K562 (cell line): ENCODE data around the gene TDRKH. TPM values are rescaled to one million over a fixed set of nuclear protein-coding genes. Genes with fewer than 3 reads are reported as not detected.

Experiments
- CEBPG ChIP-seq, 3 experiments: fragments of 200-800 bp in 1 of 3; sonication (Bioruptor generic) in 1 of 3; sonication (generic) in 1 of 3; formaldehyde crosslinking in 1 of 3; IDR thresholded peaks in 2 of 3; conservative IDR thresholded peaks in 1 of 3; 2 replicates each; pipeline versions ENCODE4 v1.6.1 to v1.8.0; 2016 to 2022; ENCODE audit warnings: missing compliant biosample characterization in 2 of 3, missing genetic modification characterization in 2 of 3, mild to moderate bottlenecking in 1 of 3, missing genetic modification reagents in 1 of 3
- DPF2 ChIP-seq: fragments of 450-650 bp; IDR thresholded peaks from 2 replicates; pipeline ENCODE4 v1.6.1; 2016
- EHMT2 ChIP-seq: fragments of 450-650 bp; IDR thresholded peaks from 2 replicates; pipeline ENCODE4 v1.6.1; 2018; ENCODE audit warnings: antibody characterized with exemption
- ELF2 ChIP-seq: fragments of 250-450 bp; sonication (Bioruptor Pico); IDR thresholded peaks from 2 replicates; pipeline ENCODE4 v1.5.0; 2021; ENCODE audit warnings: mild to moderate bottlenecking
- RBBP5 ChIP-seq: fragments of 200-600 bp; sonication (generic); IDR thresholded peaks from 2 replicates; pipeline ENCODE4 v1.6.1; 2012; ENCODE audit warnings: borderline replicate concordance, mild to moderate bottlenecking, low read length, control low read depth, inconsistent platforms; ENCODE audit not compliant: insufficient read depth, poor library complexity, severe bottlenecking
- U2AF2 ChIP-seq: fragments of 200-400 bp; formaldehyde crosslinking; optimal IDR thresholded peaks from 2 replicates; pipeline ENCODE3; 2017; ENCODE audit warnings: low read depth, mild to moderate bottlenecking, low read length
- ZNF184 ChIP-seq: sonication (generic); formaldehyde crosslinking; IDR thresholded peaks from 2 replicates; pipeline ENCODE4 v1.5.0; 2020; ENCODE audit warnings: missing genetic modification reagents
- ZNF217 ChIP-seq: sonication (generic); formaldehyde crosslinking; IDR thresholded peaks from 2 replicates; pipeline ENCODE4 v1.8.0; 2022; ENCODE audit warnings: mild to moderate bottlenecking, missing genetic modification reagents
- polyA plus RNA-seq, 8 experiments: library from polyadenylated mRNA; depleted of rRNA in 4 of 8; stranded (reverse) in 5 of 8; unstranded in 3 of 8; fragments of >200 nt; fragmentation: Nextera tagmentation in 2 of 8; fragmentation: Illumina TruSeq in 1 of 8; extraction: Ambion mirVana in 2 of 8; extraction: Trizol in 1 of 8; gene quantifications; 2 replicates each; pipeline versions ENCODE4 v1.2.1 to v1.2.3, GENCODE V29; 2011 to 2014; ENCODE audit warnings: inconsistent platforms in 1 of 8, missing spikeins in 1 of 8
- total RNA-seq, 7 experiments: library from RNA; depleted of rRNA in 6 of 7; stranded (reverse); fragments of >200 nt in 6 of 7; fragmentation: Illumina TruSeq in 2 of 7; extraction: Trizol in 2 of 7; gene quantifications; 2 replicates each; pipeline versions ENCODE4 v1.2.1 to v1.2.3, GENCODE V29; 2011 to 2021; ENCODE audit warnings: low replicate concordance in 1 of 7
- TF ChIP-seq, protein P1 (sequence below): fragments of 250-450 bp; sonication (Bioruptor Pico); IDR thresholded peaks from 2 replicates; pipeline ENCODE4 v1.5.0; 2021
- TF ChIP-seq, protein P2 (sequence below), 2 experiments: fragments of 450-650 bp; conservative IDR thresholded peaks; 2 replicates each; pipeline ENCODE4 v1.6.1; 2017; ENCODE audit warnings: mild to moderate bottlenecking in 2 of 2, moderate library complexity in 2 of 2
- TF ChIP-seq, protein P3 (sequence below): sonication (generic); formaldehyde crosslinking; IDR thresholded peaks from 2 replicates; pipeline ENCODE4 v1.8.0; 2023; ENCODE audit warnings: mild to moderate bottlenecking, missing genetic modification reagents
- TF ChIP-seq, protein P4 (sequence below): fragments of 250-450 bp; sonication (Bioruptor Pico); IDR thresholded peaks from 2 replicates; pipeline ENCODE4 v1.9.0; 2021; ENCODE audit warnings: mild to moderate bottlenecking

The TDRKH gene
- total and polyA plus RNA-seq, 9 of the 15 experiments (the other 6 are each of a cell fraction or from before 2014, with no cell fraction given), result 4.3 to 21.3 (median 8.4) TPM

DNA sequence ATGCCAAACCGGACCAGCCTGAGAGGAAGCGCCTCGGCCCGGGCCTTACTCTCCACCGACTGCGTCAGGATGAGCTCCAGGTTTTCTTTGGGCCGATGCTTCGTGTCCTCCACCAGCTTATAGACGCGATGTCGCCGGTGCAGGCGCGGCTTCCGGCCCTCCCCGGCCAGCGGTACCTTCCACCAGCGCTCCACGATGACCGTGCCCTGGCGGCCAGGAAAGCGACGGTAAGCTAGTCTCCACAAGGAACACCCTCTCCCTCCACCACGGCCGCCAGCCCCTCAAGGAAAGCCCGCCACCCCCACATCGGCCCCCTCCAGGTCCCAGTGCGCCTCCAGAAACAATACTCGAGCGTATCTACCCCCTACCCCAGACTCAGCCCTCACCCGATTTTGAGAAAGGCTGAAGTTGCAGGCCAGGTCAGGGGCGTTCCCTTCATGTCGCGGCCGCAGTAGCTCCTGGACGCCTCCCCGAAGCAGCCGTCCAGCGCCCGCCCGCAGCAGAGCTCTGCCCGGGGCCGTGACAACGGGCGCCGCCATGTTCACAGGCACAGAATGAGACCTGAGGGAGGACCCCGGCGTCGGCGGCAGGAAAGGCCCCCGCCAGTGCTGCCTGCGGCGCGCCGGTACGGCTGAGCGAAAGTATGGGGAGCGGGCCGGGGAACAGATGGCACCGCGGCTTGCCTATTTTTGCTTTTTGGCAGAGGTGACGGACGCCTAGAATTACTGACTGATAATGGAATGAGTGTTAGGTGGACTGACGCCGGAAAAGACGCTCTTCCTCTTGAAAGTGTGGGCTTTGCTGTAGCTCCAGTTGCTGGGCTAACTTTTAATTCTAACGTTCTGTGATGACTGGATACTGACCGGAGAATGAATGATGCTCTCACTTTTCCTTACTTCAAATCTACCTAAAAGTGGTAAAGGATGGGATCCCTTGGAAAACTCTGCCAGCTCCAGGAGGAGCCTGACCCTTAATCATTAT is 27.1 kb downstream of the TDRKH start, which contains the start of gene MRPL9 (continued):
- TF ChIP-seq, protein P1, sequence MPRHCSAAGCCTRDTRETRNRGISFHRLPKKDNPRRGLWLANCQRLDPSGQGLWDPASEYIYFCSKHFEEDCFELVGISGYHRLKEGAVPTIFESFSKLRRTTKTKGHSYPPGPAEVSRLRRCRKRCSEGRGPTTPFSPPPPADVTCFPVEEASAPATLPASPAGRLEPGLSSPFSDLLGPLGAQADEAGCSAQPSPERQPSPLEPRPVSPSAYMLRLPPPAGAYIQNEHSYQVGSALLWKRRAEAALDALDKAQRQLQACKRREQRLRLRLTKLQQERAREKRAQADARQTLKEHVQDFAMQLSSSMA (CRISPR knock-in tag), result 0 out of 2 replicates have a peak, but pooled peaks have one; percentile 18
- TF ChIP-seq DPF2 (no peak), U2AF2 (no peak), ELF2 (CRISPR knock-in tag) (0 out of 2 replicates have a peak, but pooled peaks have one; percentile 23), EHMT2 (no peak), RBBP5 (peak; percentile 93), CEBPG (CRISPR knock-in tag; IDR thresholded peaks at IDR 0.05) (no peak), CEBPG (tag; conservative IDR thresholded peaks at IDR 0.05 in 1 of 2, IDR thresholded peaks at IDR 0.05 in 1 of 2) (no peak), ZNF217 (CRISPR knock-in tag) (no peak), ZNF184 (CRISPR knock-in tag) (no peak)
- TF ChIP-seq, protein P2, sequence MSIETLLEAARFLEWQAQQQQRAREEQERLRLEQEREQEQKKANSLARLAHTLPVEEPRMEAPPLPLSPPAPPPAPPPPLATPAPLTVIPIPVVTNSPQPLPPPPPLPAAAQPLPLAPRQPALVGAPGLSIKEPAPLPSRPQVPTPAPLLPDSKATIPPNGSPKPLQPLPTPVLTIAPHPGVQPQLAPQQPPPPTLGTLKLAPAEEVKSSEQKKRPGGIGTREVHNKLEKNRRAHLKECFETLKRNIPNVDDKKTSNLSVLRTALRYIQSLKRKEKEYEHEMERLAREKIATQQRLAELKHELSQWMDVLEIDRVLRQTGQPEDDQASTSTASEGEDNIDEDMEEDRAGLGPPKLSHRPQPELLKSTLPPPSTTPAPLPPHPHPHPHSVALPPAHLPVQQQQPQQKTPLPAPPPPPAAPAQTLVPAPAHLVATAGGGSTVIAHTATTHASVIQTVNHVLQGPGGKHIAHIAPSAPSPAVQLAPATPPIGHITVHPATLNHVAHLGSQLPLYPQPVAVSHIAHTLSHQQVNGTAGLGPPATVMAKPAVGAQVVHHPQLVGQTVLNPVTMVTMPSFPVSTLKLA (conservative IDR thresholded peaks at IDR 0.05), result peak; percentile 61 to 83; a peak in 3 of 4 replicates
- TF ChIP-seq, protein P3, sequence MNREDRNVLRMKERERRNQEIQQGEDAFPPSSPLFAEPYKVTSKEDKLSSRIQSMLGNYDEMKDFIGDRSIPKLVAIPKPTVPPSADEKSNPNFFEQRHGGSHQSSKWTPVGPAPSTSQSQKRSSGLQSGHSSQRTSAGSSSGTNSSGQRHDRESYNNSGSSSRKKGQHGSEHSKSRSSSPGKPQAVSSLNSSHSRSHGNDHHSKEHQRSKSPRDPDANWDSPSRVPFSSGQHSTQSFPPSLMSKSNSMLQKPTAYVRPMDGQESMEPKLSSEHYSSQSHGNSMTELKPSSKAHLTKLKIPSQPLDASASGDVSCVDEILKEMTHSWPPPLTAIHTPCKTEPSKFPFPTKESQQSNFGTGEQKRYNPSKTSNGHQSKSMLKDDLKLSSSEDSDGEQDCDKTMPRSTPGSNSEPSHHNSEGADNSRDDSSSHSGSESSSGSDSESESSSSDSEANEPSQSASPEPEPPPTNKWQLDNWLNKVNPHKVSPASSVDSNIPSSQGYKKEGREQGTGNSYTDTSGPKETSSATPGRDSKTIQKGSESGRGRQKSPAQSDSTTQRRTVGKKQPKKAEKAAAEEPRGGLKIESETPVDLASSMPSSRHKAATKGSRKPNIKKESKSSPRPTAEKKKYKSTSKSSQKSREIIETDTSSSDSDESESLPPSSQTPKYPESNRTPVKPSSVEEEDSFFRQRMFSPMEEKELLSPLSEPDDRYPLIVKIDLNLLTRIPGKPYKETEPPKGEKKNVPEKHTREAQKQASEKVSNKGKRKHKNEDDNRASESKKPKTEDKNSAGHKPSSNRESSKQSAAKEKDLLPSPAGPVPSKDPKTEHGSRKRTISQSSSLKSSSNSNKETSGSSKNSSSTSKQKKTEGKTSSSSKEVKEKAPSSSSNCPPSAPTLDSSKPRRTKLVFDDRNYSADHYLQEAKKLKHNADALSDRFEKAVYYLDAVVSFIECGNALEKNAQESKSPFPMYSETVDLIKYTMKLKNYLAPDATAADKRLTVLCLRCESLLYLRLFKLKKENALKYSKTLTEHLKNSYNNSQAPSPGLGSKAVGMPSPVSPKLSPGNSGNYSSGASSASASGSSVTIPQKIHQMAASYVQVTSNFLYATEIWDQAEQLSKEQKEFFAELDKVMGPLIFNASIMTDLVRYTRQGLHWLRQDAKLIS, result no peak
- TF ChIP-seq, protein P4, sequence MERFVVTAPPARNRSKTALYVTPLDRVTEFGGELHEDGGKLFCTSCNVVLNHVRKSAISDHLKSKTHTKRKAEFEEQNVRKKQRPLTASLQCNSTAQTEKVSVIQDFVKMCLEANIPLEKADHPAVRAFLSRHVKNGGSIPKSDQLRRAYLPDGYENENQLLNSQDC (CRISPR knock-in tag), result peak; percentile 28; the same call in 1 of the 2 replicates
